Lung microvascular endothelial cell (primary cell): ENCODE measurements around the gene C9orf85. TPM values are rescaled to one million over a fixed set of nuclear protein-coding genes. Genes with fewer than 3 reads are reported as not detected.
"Not testable (repeated sequence)": the region's sequence is repeated elsewhere in the genome, so short reads cannot be mapped to it uniquely, and the experiment has no call there.

Experiments
- DNase-seq, 2 donors: peaks; one replicate each; pipeline versions ENCODE4 v3.0.0 to v3.0.0-alpha.2; 2010; ENCODE audit warnings: low read depth in 2 of 2
- total RNA-seq: library from RNA; depleted of rRNA; stranded (reverse); fragments of >200 nt; gene quantifications from 2 replicates; pipeline ENCODE4 v1.2.1, GENCODE V29; 2014

C9orf85 gene
- total RNA-seq, 1 donor from 2014 or later, result 11.9 TPM

DNA sequence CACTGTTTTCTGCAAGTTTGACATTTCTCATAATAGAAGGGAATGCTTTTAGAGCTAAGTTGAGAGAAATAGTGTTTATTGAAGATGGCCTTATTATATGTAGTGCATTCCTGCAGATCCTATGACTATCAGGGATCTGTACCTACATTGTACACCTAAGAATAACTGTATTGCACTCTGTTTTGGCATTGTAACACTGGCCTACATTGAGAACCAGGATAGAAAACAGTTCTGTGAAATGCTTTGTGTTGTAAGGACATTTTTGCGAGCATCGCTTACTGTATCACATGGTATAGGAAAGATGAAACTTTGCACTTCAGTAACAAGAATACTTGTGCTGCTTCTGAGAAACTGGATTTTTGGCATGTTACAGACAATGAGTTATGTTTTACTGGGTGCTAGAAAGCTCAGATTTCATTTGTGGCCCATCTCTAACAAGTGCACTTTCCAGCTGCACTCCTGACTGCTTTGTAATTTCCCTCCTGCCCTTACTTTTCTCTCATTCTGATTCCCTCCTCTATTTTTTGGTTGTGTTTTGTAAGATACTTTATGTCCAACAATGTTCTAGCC is 30.6 kb downstream of the C9orf85 start:
- DNase-seq, result no peak

DNA sequence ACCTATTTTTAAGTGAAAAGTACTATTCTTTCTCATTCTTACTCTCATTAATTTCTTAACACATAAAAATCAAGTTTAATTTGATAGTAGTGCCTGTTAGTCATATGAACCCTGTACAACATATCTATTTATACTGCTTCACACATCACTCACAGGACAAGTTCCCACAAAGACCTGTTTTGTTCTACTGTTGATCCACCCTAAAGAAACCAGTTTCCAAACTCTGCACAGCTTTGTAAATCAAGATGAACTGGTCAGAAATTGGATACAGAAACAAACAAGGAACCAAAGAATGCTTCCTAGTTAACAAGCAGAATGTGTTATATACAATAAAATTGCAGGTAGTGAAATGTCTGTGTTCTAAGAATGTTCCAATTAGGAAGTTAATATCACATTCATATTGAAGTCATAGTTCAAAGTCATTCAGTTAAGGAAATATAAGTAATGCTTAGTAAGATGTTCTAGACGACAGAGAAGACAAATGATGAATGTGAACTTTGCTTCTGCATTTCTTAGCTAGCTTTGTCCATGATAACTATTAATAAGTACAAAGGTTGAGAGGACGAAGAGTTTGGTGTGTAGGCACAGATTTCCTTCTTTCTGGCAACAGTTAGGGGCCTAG is 33.4 kb downstream of the C9orf85 start:
- DNase-seq, result peak in 1 of 2 donors; percentile 5

GRCh38 chr9:71954652-71955051 is 43.2 kb downstream of the C9orf85 start:
- DNase-seq, result not testable (repeated sequence)

GRCh38 chr9:71955300-71955915 is 44.0 kb downstream of the C9orf85 start:
- peak in 1 of 2 donors; percentile 23 for DNase-seq

DNA sequence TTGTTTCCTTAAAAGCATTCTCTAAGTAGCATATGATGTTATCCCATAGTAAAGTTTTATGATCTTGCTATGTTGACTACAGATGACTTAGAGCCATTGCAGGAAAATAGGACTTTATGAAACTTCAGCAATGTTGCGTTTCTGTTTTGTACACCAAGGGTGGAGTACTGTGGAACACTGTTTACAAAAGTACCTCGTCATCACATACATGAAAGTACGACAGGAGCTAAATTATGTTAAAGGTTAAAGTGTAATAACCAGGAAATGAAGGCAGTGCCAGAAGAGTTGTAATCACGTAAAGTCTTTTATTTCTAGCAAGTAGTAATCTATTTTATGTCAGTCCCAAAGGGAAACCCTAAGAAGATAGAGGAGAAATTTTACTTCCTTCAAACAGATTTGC is 50.9 kb downstream of the C9orf85 start:
- DNase-seq, result peak in 1 of 2 donors; percentile 19

- not testable (repeated sequence) for DNase-seq
Measured at GRCh38 chr9:71963471-71963996, 52.1 kb downstream of the C9orf85 start.

DNA sequence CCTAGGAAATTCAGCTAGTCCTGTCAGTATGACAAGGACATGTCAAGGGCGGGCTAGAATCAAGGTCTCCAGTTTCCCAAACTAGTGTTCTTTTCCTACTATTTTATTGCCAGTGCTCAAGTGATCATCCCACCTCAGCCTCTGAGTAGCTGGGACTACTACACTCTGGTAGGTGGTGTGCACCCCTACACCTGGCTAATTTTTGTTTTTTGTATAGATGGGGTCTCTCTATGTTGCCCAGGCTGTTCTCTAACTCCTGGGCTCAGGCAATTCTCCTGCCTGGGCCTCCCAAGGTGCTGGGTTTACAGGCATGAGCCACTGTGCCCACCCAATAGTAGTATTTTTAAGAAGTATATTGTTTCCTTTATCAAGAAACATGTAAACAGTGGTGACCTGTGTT is 54.0 kb downstream of the C9orf85 start:
- no peak for DNase-seq

GRCh38 chr9:71966601-71967000 is 55.2 kb downstream of the C9orf85 start:
- no peak for DNase-seq

DNA sequence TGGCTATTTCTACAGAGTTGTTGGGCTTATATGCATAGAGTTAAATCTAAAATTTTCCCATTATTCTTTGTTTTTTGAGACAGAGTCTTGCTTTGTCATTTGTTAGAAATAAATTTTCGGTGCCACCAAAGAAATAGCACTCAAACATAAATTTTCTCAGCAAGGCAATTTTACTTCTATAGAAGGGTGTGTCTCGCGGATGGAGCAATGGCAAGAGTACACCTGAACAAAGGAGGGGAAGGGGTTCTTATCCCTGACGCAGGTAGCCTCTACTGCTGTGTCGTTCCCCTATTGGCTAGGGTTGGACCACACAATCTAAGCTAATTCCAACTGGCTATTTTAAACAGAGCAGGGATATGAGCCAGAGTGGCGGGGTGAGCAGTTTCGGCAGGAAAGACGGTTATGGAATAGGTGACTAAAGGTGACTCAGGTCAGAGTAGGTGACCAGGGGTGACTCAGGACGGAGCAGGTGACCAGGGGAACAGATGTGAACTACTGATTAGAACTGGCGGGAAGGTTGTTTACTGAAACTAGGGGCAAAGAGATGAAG is 57.2 kb downstream of the C9orf85 start:
- DNase-seq, result no peak

GRCh38 chr9:71975833-71976232 is 64.4 kb downstream of the C9orf85 start:
- DNase-seq, result peak in 1 of 2 donors; percentile 36

DNA sequence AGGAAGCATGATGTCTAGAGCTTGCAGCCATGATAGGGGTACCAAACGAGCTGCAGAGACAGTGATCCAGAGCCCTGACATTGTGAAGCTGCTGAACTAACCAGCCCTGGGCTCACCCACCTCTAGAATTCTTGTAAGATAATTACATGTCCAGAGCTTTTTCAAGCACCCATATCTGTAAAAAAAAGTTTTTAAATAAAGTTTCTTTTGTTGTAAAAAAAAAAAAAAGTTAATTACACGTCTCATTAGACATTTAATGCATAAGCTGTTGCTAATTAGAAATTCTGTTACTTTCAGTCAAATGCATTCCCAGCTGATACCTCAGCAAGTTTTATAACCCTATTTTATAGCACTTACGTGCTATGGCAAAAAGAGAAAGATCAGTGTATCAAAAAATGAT is 65.6 kb downstream of the C9orf85 start:
- no peak for DNase-seq

- peak in 1 of 2 donors; percentile 79 for DNase-seq
Measured at GRCh38 chr9:71980266-71981190, 69.1 kb downstream of the C9orf85 start.

DNA sequence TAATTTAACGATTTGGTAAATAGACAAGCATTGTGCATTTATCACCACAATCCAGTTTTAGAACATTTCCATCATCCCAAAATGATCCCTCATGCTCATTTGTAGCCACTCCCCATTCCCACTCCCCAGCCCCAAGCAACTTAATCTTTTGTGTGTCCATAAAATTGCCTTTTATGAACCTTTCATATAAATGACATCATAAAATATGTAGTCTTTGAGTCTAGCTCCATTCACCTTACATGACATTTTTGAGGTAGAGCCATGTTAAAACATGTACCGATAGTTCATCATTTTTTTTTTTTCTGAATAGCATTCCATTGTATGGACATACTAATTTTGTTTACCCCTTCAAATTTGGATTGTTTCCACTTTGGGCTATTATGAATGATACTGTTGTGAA is 70.5 kb downstream of the C9orf85 start:
- DNase-seq, result no peak

GRCh38 chr9:71984403-71984802 is 73.0 kb downstream of the C9orf85 start:
- no peak for DNase-seq

DNA sequence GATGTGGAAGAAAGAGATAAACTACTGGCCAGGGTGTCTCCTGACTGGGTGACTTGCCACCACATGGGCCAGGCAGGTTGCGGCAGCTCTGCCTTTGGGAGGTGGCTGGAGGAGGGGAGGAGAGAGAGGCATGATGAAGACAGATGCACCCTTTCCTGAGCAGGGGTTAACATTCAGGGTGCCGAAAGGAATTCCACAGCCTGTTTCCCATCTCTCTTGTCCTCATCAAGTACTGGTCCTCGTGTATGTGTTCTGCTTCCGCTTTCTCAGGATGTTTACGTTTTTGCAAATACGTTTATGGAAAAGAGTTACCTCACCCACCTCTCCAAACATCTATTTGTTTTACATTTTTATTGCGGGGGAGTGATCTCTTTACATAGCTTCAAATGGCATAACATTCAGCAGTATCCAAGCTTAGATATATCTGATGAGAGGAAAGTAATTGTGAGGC is 73.4 kb downstream of the C9orf85 start:
- no peak for DNase-seq

DNA sequence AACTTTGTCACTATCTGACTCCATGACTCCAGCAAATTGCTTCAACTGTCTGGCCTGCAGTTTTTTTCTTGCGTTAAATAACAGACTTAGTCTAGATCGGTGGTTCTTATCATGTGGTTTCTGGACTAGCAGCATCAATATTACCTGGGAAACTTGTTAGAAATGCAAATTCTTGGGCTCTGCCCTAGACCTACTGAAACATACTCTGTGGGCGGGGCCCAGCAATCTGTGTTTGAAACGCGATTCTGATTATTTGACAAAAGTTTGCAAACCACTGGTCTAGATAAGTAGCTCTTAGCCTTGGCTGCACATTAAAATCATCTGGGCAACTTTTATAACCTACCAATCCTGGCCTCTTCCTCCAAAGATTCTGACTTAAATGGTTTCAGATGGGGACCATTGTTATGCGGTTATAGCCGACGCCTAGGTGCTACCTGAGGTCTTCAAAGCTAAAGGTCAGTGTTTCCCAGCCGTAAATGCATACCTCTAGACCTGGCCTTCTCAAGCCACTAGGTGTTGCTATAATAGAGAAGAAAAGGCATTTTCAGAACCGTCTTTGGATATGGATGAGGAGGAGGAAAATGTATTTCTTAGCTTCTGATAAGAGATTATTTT is 74.0 kb downstream of the C9orf85 start:
- DNase-seq, result no peak

DNA sequence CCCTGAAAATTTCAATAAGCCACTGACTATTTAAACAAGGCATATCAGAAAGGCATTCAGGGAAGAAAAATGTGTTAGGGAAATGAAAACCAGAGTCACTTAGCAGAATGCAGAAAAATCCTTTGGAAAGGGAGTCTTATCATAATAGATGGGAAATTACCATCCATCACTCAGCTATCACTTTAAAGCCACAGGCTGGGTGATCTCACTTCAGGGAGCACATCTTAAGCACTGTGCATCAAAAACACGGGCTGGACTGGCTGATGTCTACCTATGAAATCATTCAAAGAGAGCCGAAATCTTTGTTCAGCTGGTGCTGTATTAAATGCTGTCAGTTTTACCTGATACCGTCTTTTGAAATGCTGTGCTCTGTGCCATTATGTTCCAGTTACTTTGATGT is 75.5 kb downstream of the C9orf85 start:
- no peak for DNase-seq

DNA sequence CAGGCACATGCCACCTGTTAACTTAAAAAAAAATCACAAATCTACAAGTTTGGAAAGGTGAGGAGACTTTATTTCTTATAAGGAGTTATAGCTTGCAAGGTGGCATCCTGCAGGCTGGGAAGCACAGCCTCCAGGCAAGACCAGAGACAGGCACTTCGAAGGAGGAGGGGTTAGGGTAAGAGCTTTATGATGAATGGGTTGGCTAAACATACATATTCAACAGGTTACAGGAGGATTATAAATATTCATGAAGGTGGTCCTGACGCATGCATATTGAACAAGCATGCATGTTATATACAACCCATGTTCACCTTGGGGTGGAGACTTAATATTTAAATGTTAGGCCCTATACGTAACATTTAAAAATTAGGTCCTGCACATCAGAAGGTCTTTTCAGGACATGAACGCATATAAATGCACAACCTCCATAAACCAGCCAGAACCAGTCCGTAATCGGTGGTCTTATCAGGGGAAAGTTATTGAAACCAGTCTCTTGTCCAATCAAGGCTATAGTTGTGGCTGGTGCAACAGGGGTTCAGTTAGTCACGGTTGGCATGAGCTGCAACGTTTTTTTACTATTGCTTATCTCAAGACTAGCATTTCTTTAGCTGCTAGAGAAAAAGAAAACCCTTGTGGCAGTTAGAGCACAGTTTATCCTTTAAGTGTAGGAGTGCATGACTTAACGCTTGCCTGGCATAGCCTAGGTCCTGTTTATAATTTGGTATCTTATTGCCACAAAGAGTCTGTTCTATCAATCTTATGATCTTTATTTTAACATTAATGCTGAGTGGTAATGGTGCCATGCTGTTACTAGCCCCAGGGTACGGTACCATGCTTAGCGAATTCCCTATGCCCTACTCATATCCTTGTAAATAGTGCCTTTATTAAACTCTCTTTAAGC is 76.3 kb downstream of the C9orf85 start:
- DNase-seq, result no peak

GRCh38 chr9:71990466-71990865 is 79.0 kb downstream of the C9orf85 start:
- no peak for DNase-seq

DNA sequence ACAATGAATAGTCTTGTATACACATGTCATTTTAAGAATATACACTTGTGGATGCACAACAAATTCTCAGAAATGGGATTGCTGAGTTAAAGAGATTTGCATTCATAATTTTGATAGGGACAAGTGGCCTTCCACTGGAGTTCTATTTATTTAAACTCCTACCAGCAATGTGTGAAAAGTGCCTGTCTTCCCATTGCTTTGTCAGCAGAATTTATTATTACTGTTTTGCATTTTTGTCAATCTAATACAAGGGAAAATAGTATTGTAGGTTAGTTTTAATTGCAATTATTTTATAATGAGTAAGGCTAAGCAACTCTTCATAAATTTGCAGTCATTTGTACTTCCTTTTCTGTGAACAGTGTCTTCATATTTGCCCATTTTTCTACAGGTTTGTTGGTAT is 94.0 kb downstream of the C9orf85 start:
- DNase-seq, result no peak
